ENCODE data around the gene GALNT16.

The GALNT16 gene

GRCh38 chr14:69282448-69282847, 22.5 kb downstream of the GALNT16 start:
- TF ChIP-seq, protein P1, sequence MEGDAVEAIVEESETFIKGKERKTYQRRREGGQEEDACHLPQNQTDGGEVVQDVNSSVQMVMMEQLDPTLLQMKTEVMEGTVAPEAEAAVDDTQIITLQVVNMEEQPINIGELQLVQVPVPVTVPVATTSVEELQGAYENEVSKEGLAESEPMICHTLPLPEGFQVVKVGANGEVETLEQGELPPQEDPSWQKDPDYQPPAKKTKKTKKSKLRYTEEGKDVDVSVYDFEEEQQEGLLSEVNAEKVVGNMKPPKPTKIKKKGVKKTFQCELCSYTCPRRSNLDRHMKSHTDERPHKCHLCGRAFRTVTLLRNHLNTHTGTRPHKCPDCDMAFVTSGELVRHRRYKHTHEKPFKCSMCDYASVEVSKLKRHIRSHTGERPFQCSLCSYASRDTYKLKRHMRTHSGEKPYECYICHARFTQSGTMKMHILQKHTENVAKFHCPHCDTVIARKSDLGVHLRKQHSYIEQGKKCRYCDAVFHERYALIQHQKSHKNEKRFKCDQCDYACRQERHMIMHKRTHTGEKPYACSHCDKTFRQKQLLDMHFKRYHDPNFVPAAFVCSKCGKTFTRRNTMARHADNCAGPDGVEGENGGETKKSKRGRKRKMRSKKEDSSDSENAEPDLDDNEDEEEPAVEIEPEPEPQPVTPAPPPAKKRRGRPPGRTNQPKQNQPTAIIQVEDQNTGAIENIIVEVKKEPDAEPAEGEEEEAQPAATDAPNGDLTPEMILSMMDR (conservative IDR thresholded peaks at IDR 0.05; ENCODE audit: low read depth, low read length), result no peak
- no peak overlapping the region for H3K4me3 ChIP-seq (ENCODE audit: low read depth, low read length)
- no peak for DNase-seq (ENCODE audit: low read depth)

- no peak overlapping the region for H3K4me3 ChIP-seq (ENCODE audit: low read depth, low read length)
- no peak for DNase-seq (ENCODE audit: low read depth)
- TF ChIP-seq, protein P1 (conservative IDR thresholded peaks at IDR 0.05; ENCODE audit: low read depth, low read length), result no peak
Observed at GRCh38 chr14:69284170-69284569, 24.2 kb downstream of the GALNT16 start.

- H3K4me3 ChIP-seq (ENCODE audit: low read depth, low read length), result no peak overlapping the region
- DNase-seq (ENCODE audit: low read depth), result no peak
- TF ChIP-seq, protein P1 (conservative IDR thresholded peaks at IDR 0.05; ENCODE audit: low read depth, low read length), result no peak
Observed at GRCh38 chr14:69285661-69286255, 25.8 kb downstream of the GALNT16 start.

DNA sequence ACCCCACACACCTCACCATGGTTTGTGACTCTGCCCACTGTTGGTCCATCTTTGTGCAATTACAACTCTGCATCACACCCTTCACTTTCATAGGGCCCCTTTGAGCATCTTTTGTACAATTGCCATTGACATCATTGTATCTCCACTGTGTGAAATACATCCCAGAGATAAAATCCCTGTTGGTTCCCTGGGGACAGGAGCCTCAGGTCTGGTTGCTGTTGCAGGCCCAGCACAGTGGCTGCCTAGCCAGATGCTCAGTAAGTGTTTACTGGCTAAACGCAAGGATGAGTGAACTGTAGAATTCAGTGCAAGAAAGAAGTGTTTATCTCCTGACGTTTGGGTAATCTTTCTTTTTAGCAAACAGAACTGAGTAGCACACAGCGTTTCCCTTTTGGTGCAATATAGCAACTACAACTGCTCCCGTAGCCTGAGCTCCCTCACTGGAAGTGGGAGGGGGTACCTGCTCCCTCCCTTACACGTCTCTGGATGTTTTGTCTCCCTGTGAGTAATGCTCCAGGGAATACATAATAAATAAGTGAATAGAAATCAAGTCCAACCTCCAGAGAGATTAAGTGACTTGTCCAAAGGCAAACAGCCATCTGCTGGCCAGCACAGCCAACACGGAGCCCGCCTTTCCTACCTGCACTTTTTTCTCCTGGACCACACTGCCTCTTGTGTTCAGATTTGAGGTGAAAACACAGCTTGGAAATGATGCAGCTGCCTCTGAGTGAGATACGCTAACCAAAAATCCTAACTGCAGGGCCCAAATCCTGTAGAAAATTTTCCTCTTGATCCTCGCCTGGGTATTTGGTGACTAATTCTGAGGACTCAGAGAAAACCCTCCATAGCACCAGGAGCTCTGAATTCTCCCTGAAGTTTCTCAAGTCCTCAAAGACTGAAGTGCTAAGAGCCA, 27.4 kb downstream of the GALNT16 start:
- TF ChIP-seq, protein P1 (conservative IDR thresholded peaks at IDR 0.05; ENCODE audit: low read depth, low read length), result peak; percentile 27
- no peak overlapping the region for H3K4me3 ChIP-seq (ENCODE audit: low read depth, low read length)
- peak; percentile 49 for DNase-seq (ENCODE audit: low read depth)

- peak; percentile 80 for DNase-seq (ENCODE audit: low read depth)
- TF ChIP-seq, protein P1 (conservative IDR thresholded peaks at IDR 0.05; ENCODE audit: low read depth, low read length), result peak; percentile 70
- no peak overlapping the region for H3K4me3 ChIP-seq (ENCODE audit: low read depth, low read length)
Observed at GRCh38 chr14:69288011-69288771, 28.2 kb downstream of the GALNT16 start.

DNA sequence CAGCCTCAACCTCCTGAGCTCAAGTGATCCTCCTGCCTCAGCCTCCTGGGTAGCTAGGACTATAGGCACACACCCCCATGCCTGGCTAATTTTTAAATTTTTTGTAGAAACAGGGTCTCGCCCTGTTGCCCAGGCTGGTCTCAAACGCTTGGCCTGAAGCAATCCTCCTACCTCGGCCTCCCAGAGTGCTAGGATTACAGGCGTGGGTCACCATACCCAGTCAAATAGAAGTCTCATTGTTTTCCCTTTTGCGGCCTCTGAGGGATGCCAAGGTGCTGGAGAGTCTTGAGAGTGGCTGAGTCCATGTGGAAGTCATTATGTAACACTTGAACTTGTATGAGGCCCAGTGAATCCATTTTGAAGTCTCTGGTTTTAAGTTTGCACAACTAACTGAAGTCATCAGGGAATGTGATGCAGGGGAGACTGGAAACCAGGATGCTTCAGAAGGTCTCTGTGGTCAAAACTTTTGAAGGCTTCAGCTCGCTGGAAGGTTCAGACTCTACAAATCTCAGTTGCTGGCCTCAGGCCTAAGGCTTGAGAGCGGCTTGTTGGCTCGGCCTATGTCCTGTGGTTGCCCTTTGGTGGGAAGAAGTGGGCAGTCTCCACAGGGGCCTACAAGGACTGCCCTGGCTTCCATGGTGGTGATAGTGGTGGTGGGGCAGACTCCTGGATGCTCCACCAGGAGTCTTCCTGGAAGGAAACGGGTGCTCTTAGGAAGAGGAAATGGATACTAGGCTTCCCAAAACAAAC, 29.2 kb downstream of the GALNT16 start:
- H3K4me3 ChIP-seq (ENCODE audit: low read depth, low read length), result no peak overlapping the region
- DNase-seq (ENCODE audit: low read depth), result no peak
- TF ChIP-seq, protein P1 (conservative IDR thresholded peaks at IDR 0.05; ENCODE audit: low read depth, low read length), result no peak
